Fibroblast of villous mesenchyme (primary cell): Measurements from ENCODE around the gene FGF2. TPM values are rescaled to one million over a fixed set of nuclear protein-coding genes. Genes with fewer than 3 reads are reported as not detected.

Experiments
- DNase-seq: peaks from one replicate; pipeline ENCODE4 v3.0.0-alpha.2; 2010; ENCODE audit warnings: low read depth
- H3K4me3 ChIP-seq: 2 replicates; pipeline ENCODE4 v1.5.1; 2011; ENCODE audit warnings: low read depth, mild to moderate bottlenecking, low read length
- CTCF ChIP-seq: IDR thresholded peaks from 2 replicates; pipeline ENCODE4 v1.5.1; 2012; ENCODE audit warnings: low read depth, mild to moderate bottlenecking, low read length; ENCODE audit not compliant: insufficient read depth
- total RNA-seq: library from RNA; depleted of rRNA; stranded (reverse); fragments of >200 nt; gene quantifications from 2 replicates; pipeline ENCODE4 v1.2.3, GENCODE V29; 2012

The FGF2 gene
- total RNA-seq, 1 donor, result 176 TPM

- H3K4me3 ChIP-seq, result no peak overlapping the region
- DNase-seq, result no peak
- TF ChIP-seq CTCF, result no peak
Observed at GRCh38 chr4:122911588-122911987, 85.0 kb downstream of the FGF2 start.

GRCh38 chr4:122912810-122913575 is 86.4 kb downstream of the FGF2 start:
- no peak overlapping the region for H3K4me3 ChIP-seq
- no peak for TF ChIP-seq CTCF
- no peak for DNase-seq

GRCh38 chr4:122914292-122914904 is 87.8 kb downstream of the FGF2 start:
- H3K4me3 ChIP-seq, result no peak overlapping the region
- peak; percentile 44 for TF ChIP-seq CTCF
- DNase-seq, result peak; percentile 48

GRCh38 chr4:122914938-122915337 is 88.3 kb downstream of the FGF2 start:
- no peak overlapping the region for H3K4me3 ChIP-seq
- TF ChIP-seq CTCF, result no peak
- DNase-seq, result peak; percentile 39

- H3K4me3 ChIP-seq, result no peak overlapping the region
- no peak for TF ChIP-seq CTCF
- DNase-seq, result no peak
Observed at GRCh38 chr4:122917731-122918130, 91.1 kb downstream of the FGF2 start.

- no peak for DNase-seq
- no peak overlapping the region for H3K4me3 ChIP-seq
- no peak for TF ChIP-seq CTCF
Observed at GRCh38 chr4:122920473-122920872, 93.8 kb downstream of the FGF2 start.
